ENCODE measurements around the gene RUVBL1. TPM values are rescaled to one million over a fixed set of nuclear protein-coding genes. Genes with fewer than 3 reads are reported as not detected.
A peak's percentile ranks its signal among the peaks of the same experiment; 100 is the strongest.

Gene RUVBL1
- total RNA-seq, 4 donors from 2014 or later, result 16.3 to 35.6 (median 28.3) TPM

DNA sequence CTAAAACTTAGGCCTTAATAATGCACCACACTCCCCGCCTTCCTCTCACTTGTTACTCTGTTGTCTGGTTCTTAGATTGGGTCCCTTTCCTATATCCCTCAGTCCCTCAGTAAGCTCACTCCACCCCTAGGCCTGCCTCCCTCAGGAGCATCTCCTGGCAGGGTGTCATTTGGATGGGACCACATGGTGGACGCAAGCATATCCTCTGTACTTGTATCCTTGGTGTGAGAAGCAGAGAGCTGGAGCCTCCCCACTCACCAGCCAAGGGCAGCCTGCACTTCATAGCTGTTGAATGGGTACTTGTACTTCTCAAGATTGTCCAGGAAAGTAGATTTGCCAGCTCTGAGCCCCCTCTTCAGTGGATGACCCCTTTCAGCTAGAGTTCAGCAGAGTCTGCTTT, 59.7 kb downstream of the RUVBL1 start:
- Histone ChIP-seq H3K27me3 (no peaks in the 10 kb centered on the region), H3K4me1 (no peaks in the 10 kb centered on the region), H3K4me3 (no peak overlapping the region), H3K27ac (no peak overlapping the region), H3K9me3 (no peaks in the 10 kb centered on the region), H3K36me3 (peaks cover 99% of the 10 kb centered on the region)
- TF ChIP-seq POLR2A (IDR thresholded peaks at IDR 0.05), result no peak
- TF ChIP-seq EP300 (IDR thresholded peaks at IDR 0.05), result no peak
- TF ChIP-seq CTCF (IDR thresholded peaks at IDR 0.05), result no peak
- no peak for TF ChIP-seq POLR2AphosphoS5 (IDR thresholded peaks at IDR 0.05)
- WGBS, result 85% methylated on average over 2 of the region's 2 CpGs
- no peak for DNase-seq (ENCODE audit: low spot score in 2 of 2)

DNA sequence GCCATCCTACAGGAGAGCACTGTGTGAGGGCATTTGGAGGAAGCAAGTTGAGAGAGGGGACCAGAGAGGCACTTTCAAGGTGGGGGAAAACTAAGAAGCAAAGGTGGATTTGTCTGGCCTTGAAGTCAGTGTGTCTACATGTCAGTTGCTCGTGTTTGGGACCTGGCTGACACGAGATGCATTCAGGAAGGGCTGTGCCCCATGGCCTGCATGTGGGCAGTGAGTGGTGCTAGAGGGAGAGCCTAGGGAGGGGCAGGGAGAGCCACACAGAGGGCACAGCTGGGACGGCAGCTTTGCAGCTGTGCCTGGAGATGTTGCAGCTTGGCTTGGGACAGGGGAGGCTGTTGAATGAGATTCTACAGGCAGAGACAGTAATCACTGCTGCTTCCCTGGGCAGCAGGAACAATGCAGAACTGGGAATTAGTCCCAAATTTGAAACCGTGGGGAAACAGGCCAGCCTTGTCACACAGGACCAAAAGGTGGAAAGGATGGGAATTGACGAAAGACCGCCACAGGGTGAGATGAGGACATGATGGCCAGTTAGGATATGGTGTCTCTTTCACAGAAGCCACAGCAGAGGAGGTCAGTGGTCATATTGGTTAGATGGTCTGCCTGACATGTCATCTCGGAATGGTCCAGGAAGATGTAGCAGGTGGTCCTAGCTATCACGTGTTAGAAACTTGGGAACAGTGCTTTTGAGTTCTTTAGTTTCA, 61.4 kb downstream of the RUVBL1 start:
- DNase-seq (ENCODE audit: low spot score in 2 of 2), result no peak
- TF ChIP-seq CTCF (IDR thresholded peaks at IDR 0.05) (no peak), POLR2AphosphoS5 (IDR thresholded peaks at IDR 0.05) (no peak), EP300 (IDR thresholded peaks at IDR 0.05) (no peak), POLR2A (IDR thresholded peaks at IDR 0.05) (no peak)
- Histone ChIP-seq H3K4me3 (no peak overlapping the region), H3K36me3 (peaks cover 96% of the 10 kb centered on the region), H3K4me1 (no peaks in the 10 kb centered on the region), H3K9me3 (no peaks in the 10 kb centered on the region), H3K27ac (no peak overlapping the region), H3K27me3 (no peaks in the 10 kb centered on the region)
- WGBS, result 51% methylated on average over 8 of the region's 8 CpGs

DNA sequence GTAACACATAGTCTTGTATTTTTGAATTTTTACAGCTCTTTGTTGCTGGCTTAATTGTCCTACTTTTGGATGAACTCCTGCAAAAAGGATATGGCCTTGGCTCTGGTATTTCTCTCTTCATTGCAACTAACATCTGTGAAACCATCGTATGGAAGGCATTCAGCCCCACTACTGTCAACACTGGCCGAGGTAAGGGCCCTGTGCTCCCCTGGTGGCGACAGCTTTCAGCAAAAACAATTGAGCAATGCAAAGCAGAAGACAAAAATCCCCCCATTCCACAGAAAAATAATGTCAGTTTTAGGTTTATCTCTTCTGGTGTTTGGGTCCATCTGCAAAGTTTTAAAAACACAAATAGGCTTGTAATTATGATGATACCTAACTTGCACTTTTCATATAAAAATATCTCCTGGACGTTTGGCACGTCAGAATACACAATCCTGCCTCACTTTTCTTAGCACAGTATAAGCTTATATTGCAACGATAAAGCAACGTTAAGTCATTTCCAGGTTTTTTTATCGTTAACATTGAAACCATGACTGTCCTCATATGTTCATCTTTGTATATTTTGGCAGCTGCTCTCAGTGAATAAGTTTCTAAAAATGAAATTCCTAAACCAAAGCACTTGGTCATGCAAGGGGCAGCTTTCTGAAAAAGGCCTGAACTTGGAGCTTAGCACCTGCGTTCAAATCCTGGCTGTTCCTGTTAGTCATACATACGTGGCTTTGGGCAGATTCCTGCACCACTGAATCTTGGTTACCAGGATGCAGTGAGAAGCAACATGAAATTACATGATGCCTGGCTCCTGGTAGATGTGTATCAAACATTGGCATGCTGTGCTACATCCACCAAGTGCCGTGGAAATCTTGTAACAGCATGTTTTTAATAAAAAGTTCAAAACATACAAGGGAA, 62.9 kb downstream of the RUVBL1 start:
- Histone ChIP-seq H3K36me3 (peaks cover 94% of the 10 kb centered on the region), H3K27me3 (no peaks in the 10 kb centered on the region), H3K9me3 (no peaks in the 10 kb centered on the region), H3K27ac (no peak overlapping the region), H3K4me1 (peaks cover 4% of the 10 kb centered on the region), H3K4me3 (no peak overlapping the region)
- TF ChIP-seq POLR2A (IDR thresholded peaks at IDR 0.05), result no peak
- TF ChIP-seq CTCF (IDR thresholded peaks at IDR 0.05), result no peak
- no peak for TF ChIP-seq EP300 (IDR thresholded peaks at IDR 0.05)
- no peak for DNase-seq (ENCODE audit: low spot score in 2 of 2)
- WGBS, result 63% methylated on average over 11 of the region's 11 CpGs

GRCh38 chr3:128056258-128056657, 67.4 kb downstream of the RUVBL1 start:
- Histone ChIP-seq H3K4me3 (no peak overlapping the region), H3K27ac (no peak overlapping the region), H3K9me3 (no peaks in the 10 kb centered on the region), H3K27me3 (no peaks in the 10 kb centered on the region), H3K4me1 (peaks cover 38% of the 10 kb centered on the region), H3K36me3 (peaks cover 61% of the 10 kb centered on the region)
- 81% methylated on average over 4 of the region's 4 CpGs for WGBS
- no peak for DNase-seq (ENCODE audit: low spot score in 2 of 2)
- TF ChIP-seq POLR2A (IDR thresholded peaks at IDR 0.05) (no peak), EP300 (IDR thresholded peaks at IDR 0.05) (no peak), POLR2AphosphoS5 (IDR thresholded peaks at IDR 0.05) (no peak), CTCF (IDR thresholded peaks at IDR 0.05) (no peak)

DNA sequence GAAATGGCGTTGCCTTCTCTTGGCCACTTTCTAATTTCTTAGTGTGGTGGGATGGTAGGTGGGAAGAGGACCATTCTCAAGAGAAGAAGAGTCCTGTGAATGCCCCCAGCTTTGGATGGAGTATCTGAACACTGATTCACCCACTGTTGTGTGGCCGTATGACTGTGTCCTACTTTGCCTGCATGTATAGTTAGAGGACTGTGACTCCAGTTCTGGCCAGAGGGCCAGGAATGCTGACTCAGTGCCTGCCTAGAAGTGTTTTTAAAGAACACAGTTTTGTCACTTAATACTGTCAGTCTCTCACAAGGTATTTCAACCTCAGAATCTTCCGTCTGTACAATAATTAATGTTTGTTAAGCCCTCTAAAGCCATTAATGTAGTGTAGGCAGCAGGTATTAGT, 69.2 kb downstream of the RUVBL1 start:
- WGBS, result 51% methylated on average over 3 of the region's 3 CpGs
- H3K9me3 ChIP-seq, result no peaks in the 10 kb centered on the region
- no peaks in the 10 kb centered on the region for H3K27me3 ChIP-seq
- H3K36me3 ChIP-seq, result peaks cover 43% of the 10 kb centered on the region
- no peak for DNase-seq (ENCODE audit: low spot score in 2 of 2)
- H3K4me3 ChIP-seq, result peak overlapping the region; percentile 99
- TF ChIP-seq POLR2AphosphoS5 (IDR thresholded peaks at IDR 0.05) (no peak), POLR2A (IDR thresholded peaks at IDR 0.05) (no peak), CTCF (IDR thresholded peaks at IDR 0.05) (no peak), EP300 (IDR thresholded peaks at IDR 0.05) (no peak)
- peaks cover 42% of the 10 kb centered on the region for H3K4me1 ChIP-seq
- H3K27ac ChIP-seq, result no peak overlapping the region
